ENCODE data around the gene BTBD1.
A peak's percentile ranks its signal among the peaks of the same experiment; 100 is the strongest.
"Not testable (repeated sequence)": the region's sequence is repeated elsewhere in the genome, so short reads cannot be mapped to it uniquely, and the experiment has no call there.

The BTBD1 gene

GRCh38 chr15:83057696-83058376 lies 9.2 kb downstream of the BTBD1 start:
- DNase-seq (ENCODE audit: low read depth in 2 of 2): no peak

GRCh38 chr15:83057002-83057401 lies 10.1 kb downstream of the BTBD1 start:
- no peak for DNase-seq (ENCODE audit: low read depth in 2 of 2)

- no peak for DNase-seq (ENCODE audit: low read depth in 2 of 2)
Measured at GRCh38 chr15:83053151-83053550, 13.9 kb downstream of the BTBD1 start.

- DNase-seq (ENCODE audit: low read depth in 2 of 2): no peak
Measured at GRCh38 chr15:83046558-83047127, 20.4 kb downstream of the BTBD1 start.

- DNase-seq (ENCODE audit: low read depth in 2 of 2): no peak
Measured at GRCh38 chr15:83044156-83044555, 22.9 kb downstream of the BTBD1 start.

- DNase-seq (ENCODE audit: low read depth in 2 of 2): no peak
Measured at GRCh38 chr15:83039206-83039605, 27.8 kb downstream of the BTBD1 start.

GRCh38 chr15:83036253-83036652 lies 30.8 kb downstream of the BTBD1 start:
- no peak for DNase-seq (ENCODE audit: low read depth in 2 of 2)

- DNase-seq (ENCODE audit: low read depth in 2 of 2): not testable (repeated sequence)
Measured at GRCh38 chr15:83031234-83031633, 35.8 kb downstream of the BTBD1 start.

GRCh38 chr15:83030021-83030420 lies 37.0 kb downstream of the BTBD1 start:
- DNase-seq (ENCODE audit: low read depth in 2 of 2): no peak

- DNase-seq (ENCODE audit: low read depth in 2 of 2): no peak
Measured at GRCh38 chr15:83018436-83018835, 48.6 kb downstream of the BTBD1 start.

- no peak for DNase-seq (ENCODE audit: low read depth in 2 of 2)
Measured at GRCh38 chr15:83016906-83017305, 50.1 kb downstream of the BTBD1 start.

- no peak for DNase-seq (ENCODE audit: low read depth in 2 of 2)
Measured at GRCh38 chr15:83015361-83015760, 51.7 kb downstream of the BTBD1 start.

- no peak for DNase-seq (ENCODE audit: low read depth in 2 of 2)
Measured at GRCh38 chr15:83014205-83014653, 52.8 kb downstream of the BTBD1 start.

- no peak for DNase-seq (ENCODE audit: low read depth in 2 of 2)
Measured at GRCh38 chr15:83012636-83013035, 54.4 kb downstream of the BTBD1 start.

- DNase-seq (ENCODE audit: low read depth in 2 of 2): no peak
Measured at GRCh38 chr15:83012076-83012426, 55.0 kb downstream of the BTBD1 start.

GRCh38 chr15:83011271-83012075 lies 55.6 kb downstream of the BTBD1 start, which contains the start of gene C15orf40:
Gene C15orf40, minus strand, starts transcription at chr15:83011639. Its CDS starts 32 bp downstream, at chr15:83011607.
- DNase-seq (ENCODE audit: low read depth in 2 of 2): peak; percentile 66

GRCh38 chr15:83010709-83011270 lies 56.3 kb downstream of the BTBD1 start:
- DNase-seq (ENCODE audit: low read depth in 2 of 2): peak; percentile 37 to 59

- not testable (repeated sequence) for DNase-seq (ENCODE audit: low read depth in 2 of 2)
Measured at GRCh38 chr15:83000672-83001031, 66.4 kb downstream of the BTBD1 start.

- no peak for DNase-seq (ENCODE audit: low read depth in 2 of 2)
Measured at GRCh38 chr15:82999905-83000671, 67.0 kb downstream of the BTBD1 start.

- DNase-seq (ENCODE audit: low read depth in 2 of 2): no peak
Measured at GRCh38 chr15:82999426-82999825, 67.6 kb downstream of the BTBD1 start.

- no peak for DNase-seq (ENCODE audit: low read depth in 2 of 2)
Measured at GRCh38 chr15:82995938-82996337, 71.1 kb downstream of the BTBD1 start.

GRCh38 chr15:82995076-82995475 lies 72.0 kb downstream of the BTBD1 start:
- DNase-seq (ENCODE audit: low read depth in 2 of 2): no peak

All from stimulated activated CD4-positive, alpha-beta T cell treated with anti-CD3 and anti-CD28 coated beads, Interleukin-1b, Interleukin-23, amount 100 ng/mL, for 1 hour (primary cell).